Keratinocyte (primary cell): Measurements from ENCODE around the gene SYNJ1. TPM values are rescaled to one million over a fixed set of nuclear protein-coding genes. Genes with fewer than 3 reads are reported as not detected.

ENCODE experiments used
- DNase-seq: peaks from one replicate; pipeline ENCODE4 v3.0.0-alpha.2; 2011; ENCODE audit warnings: low read depth, missing footprints, low spot score
- FAIRE-seq: peaks from 2 replicates; lab custom pipeline; 2011; peaks lifted over from hg19 to GRCh38; lab: Jason Lieb, UNC
- H2AFZ ChIP-seq: 2 replicates; pipeline ENCODE4 v1.6.0; 2012; ENCODE audit warnings: low read length, control low read depth, inconsistent platforms; ENCODE audit not compliant: control insufficient read depth
- H3K27ac ChIP-seq: 2 replicates; pipeline ENCODE4 v1.5.1; 2011; ENCODE audit warnings: low read length; ENCODE audit not compliant: control insufficient read depth, insufficient read depth
- H3K27me3 ChIP-seq: 3 replicates; pipeline ENCODE4 v1.6.0; 2011; ENCODE audit warnings: low read length; ENCODE audit not compliant: control insufficient read depth, insufficient read depth; ENCODE audit errors: extremely low read depth
- H3K36me3 ChIP-seq, 2 experiments: 2 replicates in 1 of 2; 3 replicates in 1 of 2; pipeline ENCODE4 v1.5.1; 2011; ENCODE audit warnings: low read length in 2 of 2, mild to moderate bottlenecking in 1 of 2; ENCODE audit not compliant: control insufficient read depth in 2 of 2, insufficient read depth in 2 of 2; ENCODE audit errors: extremely low read depth in 1 of 2
- H3K4me1 ChIP-seq: 3 replicates; pipeline ENCODE4 v1.5.1; 2011; ENCODE audit warnings: low read length; ENCODE audit not compliant: control insufficient read depth, insufficient read depth; ENCODE audit errors: extremely low read depth
- H3K4me2 ChIP-seq: 3 replicates; pipeline ENCODE4 v1.6.0; 2011; ENCODE audit warnings: low read depth, low read length; ENCODE audit not compliant: control insufficient read depth, insufficient read depth; ENCODE audit errors: extremely low read depth
- H3K4me3 ChIP-seq, 3 experiments: fragments of 200-600 bp in 1 of 3; sonication (generic) in 1 of 3; 2 replicates in 2 of 3; 3 replicates in 1 of 3; pipeline ENCODE4 v1.5.1; 2011 to 2016; ENCODE audit warnings: low read length in 3 of 3, mild to moderate bottlenecking in 3 of 3, control low read depth in 2 of 3, inconsistent platforms in 1 of 3, low read depth in 1 of 3, mixed read lengths in 1 of 3, mixed run types in 1 of 3, moderate library complexity in 1 of 3; ENCODE audit not compliant: control insufficient read depth in 2 of 3, insufficient read depth in 2 of 3; ENCODE audit errors: extremely low read depth in 1 of 3
- H3K79me2 ChIP-seq: 2 replicates; pipeline ENCODE4 v1.6.0; 2012; ENCODE audit warnings: low read length; ENCODE audit not compliant: control insufficient read depth, insufficient read depth
- H3K9ac ChIP-seq: 3 replicates; pipeline ENCODE4 v1.6.0; 2011; ENCODE audit warnings: low read length; ENCODE audit not compliant: control insufficient read depth, insufficient read depth; ENCODE audit errors: extremely low read depth
- H3K9me1 ChIP-seq: 3 replicates; pipeline ENCODE4 v1.6.0; 2011; ENCODE audit warnings: low read length; ENCODE audit not compliant: control insufficient read depth, insufficient read depth; ENCODE audit errors: extremely low read depth
- H3K9me3 ChIP-seq: 2 replicates; pipeline ENCODE4 v1.5.1; 2012; ENCODE audit warnings: low read depth, low read length; ENCODE audit not compliant: control insufficient read depth
- H4K20me1 ChIP-seq: 3 replicates; pipeline ENCODE4 v1.6.0; 2011; ENCODE audit warnings: low read length; ENCODE audit not compliant: control insufficient read depth, insufficient read depth; ENCODE audit errors: extremely low read depth
- EZH2 ChIP-seq: IDR thresholded peaks from one replicate; pipeline ENCODE4 v1.6.1; 2012; ENCODE audit warnings: inconsistent platforms, mild to moderate bottlenecking, low read length, moderate library complexity
- dilution Hi-C: fragments of 300-500 bp; cut with MboI; formaldehyde crosslinking; loops from one replicate; pipeline ENCODE4 v1.7.0; 2020; ENCODE audit warnings: low sequenced_read_pairs; ENCODE audit not compliant: extremely low pct_ligation_motif_present
- polyA plus RNA-seq, 5 experiments: library from polyadenylated mRNA; depleted of rRNA in 3 of 5; stranded (reverse) in 3 of 5; stranded (forward) in 1 of 5; unstranded in 1 of 5; fragments of >200 nt; gene quantifications; 1 replicate in 1 of 5; 2 replicates in 3 of 5; 3 replicates in 1 of 5; pipeline versions ENCODE4 v1.2.1 to v1.2.3, GENCODE V29; 2011 to 2012; ENCODE audit warnings: missing spikeins in 2 of 5, low read depth in 1 of 5, low replicate concordance in 1 of 5
- TF ChIP-seq, protein P1 (sequence below), 3 experiments: IDR thresholded peaks in 1 of 3; conservative IDR thresholded peaks in 1 of 3; optimal IDR thresholded peaks in 1 of 3; 2 replicates in 2 of 3; 3 replicates in 1 of 3; pipeline versions ENCODE3 to v1.5.1; 2011; ENCODE audit warnings: low read length in 3 of 3, mild to moderate bottlenecking in 3 of 3, moderate library complexity in 2 of 3, control low read depth in 1 of 3, inconsistent platforms in 1 of 3; ENCODE audit not compliant: insufficient read depth in 2 of 3; ENCODE audit errors: extremely low read depth in 1 of 3

The SYNJ1 gene
- polyA plus RNA-seq, 1 donor (not counting 4 experiments of a cell fraction or from before 2014, with no cell fraction given), result 4.9 TPM

GRCh38 chr21:32764186-32764585 lies 36.4 kb upstream of the SYNJ1 start:
- no peak overlapping the region for H3K4me3 ChIP-seq
- peaks cover 2% of the 10 kb centered on the region for H4K20me1 ChIP-seq
- DNase-seq (no peak), FAIRE-seq (no peak)
- peaks cover 5% of the 10 kb centered on the region for H3K4me1 ChIP-seq
- no peaks in the 10 kb centered on the region for H3K27me3 ChIP-seq
- peaks cover 4% of the 10 kb centered on the region for H3K9me1 ChIP-seq
- dilution Hi-C loops, result no loop called here
- H3K9ac ChIP-seq, result no peak overlapping the region
- H3K4me2 ChIP-seq, result no peak overlapping the region
- H3K27ac ChIP-seq, result no peak overlapping the region
- H3K36me3 ChIP-seq, result peaks cover 13 to 35% of the 10 kb centered on the region in 2 experiments
- no peaks in the 10 kb centered on the region for H3K9me3 ChIP-seq
- TF ChIP-seq, protein P1, sequence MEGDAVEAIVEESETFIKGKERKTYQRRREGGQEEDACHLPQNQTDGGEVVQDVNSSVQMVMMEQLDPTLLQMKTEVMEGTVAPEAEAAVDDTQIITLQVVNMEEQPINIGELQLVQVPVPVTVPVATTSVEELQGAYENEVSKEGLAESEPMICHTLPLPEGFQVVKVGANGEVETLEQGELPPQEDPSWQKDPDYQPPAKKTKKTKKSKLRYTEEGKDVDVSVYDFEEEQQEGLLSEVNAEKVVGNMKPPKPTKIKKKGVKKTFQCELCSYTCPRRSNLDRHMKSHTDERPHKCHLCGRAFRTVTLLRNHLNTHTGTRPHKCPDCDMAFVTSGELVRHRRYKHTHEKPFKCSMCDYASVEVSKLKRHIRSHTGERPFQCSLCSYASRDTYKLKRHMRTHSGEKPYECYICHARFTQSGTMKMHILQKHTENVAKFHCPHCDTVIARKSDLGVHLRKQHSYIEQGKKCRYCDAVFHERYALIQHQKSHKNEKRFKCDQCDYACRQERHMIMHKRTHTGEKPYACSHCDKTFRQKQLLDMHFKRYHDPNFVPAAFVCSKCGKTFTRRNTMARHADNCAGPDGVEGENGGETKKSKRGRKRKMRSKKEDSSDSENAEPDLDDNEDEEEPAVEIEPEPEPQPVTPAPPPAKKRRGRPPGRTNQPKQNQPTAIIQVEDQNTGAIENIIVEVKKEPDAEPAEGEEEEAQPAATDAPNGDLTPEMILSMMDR (optimal IDR thresholded peaks at IDR 0.05 in 1 of 3, IDR thresholded peaks at IDR 0.05 in 1 of 3, conservative IDR thresholded peaks at IDR 0.05 in 1 of 3; ENCODE audit: extremely low read depth in 1 of 3, insufficient read depth in 2 of 3, low read length in 3 of 3), result no peak
- no peak for TF ChIP-seq EZH2
- H3K79me2 ChIP-seq, result peaks cover 47% of the 10 kb centered on the region
- no peak overlapping the region for H2AFZ ChIP-seq

DNA sequence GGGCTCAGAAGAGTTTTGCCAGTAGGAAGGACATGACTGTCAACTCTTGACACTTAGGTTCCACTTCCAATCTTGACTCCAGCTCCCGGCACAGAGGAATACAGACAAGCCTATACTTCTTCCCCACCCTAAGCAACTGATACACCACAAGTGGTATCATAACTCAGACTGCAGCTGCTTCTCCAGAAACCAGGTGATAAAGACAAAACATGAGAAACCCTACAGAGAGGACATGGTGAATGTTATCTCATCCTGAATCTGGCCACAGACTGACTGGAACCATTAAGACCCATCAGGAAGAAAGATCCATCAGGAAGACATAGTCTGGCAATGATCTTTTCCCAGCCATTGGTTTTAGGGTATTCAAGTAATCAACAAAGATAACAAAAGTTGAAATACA lies 30.0 kb upstream of the SYNJ1 start:
- Histone ChIP-seq H4K20me1 (no peaks in the 10 kb centered on the region), H3K4me2 (no peak overlapping the region), H3K4me1 (no peaks in the 10 kb centered on the region), H3K27me3 (no peaks in the 10 kb centered on the region), H3K79me2 (peaks cover 4% of the 10 kb centered on the region), H3K36me3 (peaks cover 13 to 18% of the 10 kb centered on the region in 2 experiments), H3K9me3 (no peaks in the 10 kb centered on the region), H3K9ac (no peak overlapping the region), H2AFZ (no peak overlapping the region), H3K9me1 (no peaks in the 10 kb centered on the region), H3K4me3 (no peak overlapping the region), H3K27ac (no peak overlapping the region)
- dilution Hi-C loops, result no loop called here
- TF ChIP-seq, protein P1 (optimal IDR thresholded peaks at IDR 0.05 in 1 of 3, IDR thresholded peaks at IDR 0.05 in 1 of 3, conservative IDR thresholded peaks at IDR 0.05 in 1 of 3; ENCODE audit: extremely low read depth in 1 of 3, insufficient read depth in 2 of 3, low read length in 3 of 3), result no peak
- DNase-seq, result no peak
- FAIRE-seq, result no peak
